ENCODE measurements around the gene MAPKBP1. TPM values are rescaled to one million over a fixed set of nuclear protein-coding genes. Genes with fewer than 3 reads are reported as not detected.

The MAPKBP1 gene
- total RNA-seq, 1 experiment from 2014 or later, result 29.3 TPM

DNA sequence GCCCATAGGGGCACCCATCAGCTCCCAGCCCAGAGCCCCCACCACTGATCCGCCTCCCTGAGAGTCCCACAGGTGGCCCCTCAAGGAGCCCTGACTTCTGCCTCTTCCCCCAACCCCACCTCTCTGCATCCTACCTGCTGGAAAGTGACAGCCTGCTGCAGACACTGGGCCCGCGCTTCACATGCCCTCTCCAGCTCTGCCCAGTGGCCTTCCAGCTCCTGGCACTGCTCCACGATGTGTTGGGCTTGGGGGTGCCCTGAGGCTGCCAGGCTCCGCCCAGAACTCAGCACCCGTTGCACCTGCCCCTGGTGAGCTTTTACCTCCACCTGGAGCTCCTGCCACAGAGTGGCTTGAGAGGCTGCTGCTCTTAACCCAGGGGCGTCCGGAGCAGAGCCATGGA, 99.4 kb downstream of the MAPKBP1 start:
- H3K9me3 ChIP-seq (ENCODE audit: low read depth, low read length, poor library complexity, severe bottlenecking), result no peaks in the 10 kb centered on the region
- BruUV-seq (replicated peaks), result no TSS peak
- H3K4me1 ChIP-seq (ENCODE audit: insufficient read depth, low read length, poor library complexity, severe bottlenecking), result no peaks in the 10 kb centered on the region
- DNase-seq (ENCODE audit: low spot score), result no peak
- H3K4me3 ChIP-seq (ENCODE audit: low read depth, low read length, poor library complexity, severe bottlenecking), result no peak overlapping the region
- no peaks in the 10 kb centered on the region for H3K27me3 ChIP-seq (replicated peaks; ENCODE audit: insufficient read depth, low read depth, low read length, poor library complexity)
- ChIA-PET CTCF (no interaction called here), POLR2A (ENCODE audit: low non-redundant PET) (no interaction called here)
- intact Hi-C loops (cut with micrococcal nuclease; ENCODE audit: unreplicated experiment), result no loop called here
- H3K36me3 ChIP-seq (ENCODE audit: insufficient read depth, low read length, poor library complexity, severe bottlenecking), result no peaks in the 10 kb centered on the region
- H3K27ac ChIP-seq (ENCODE audit: low read depth, low read length, poor library complexity, severe bottlenecking), result no peak overlapping the region
- TF ChIP-seq, protein P1, sequence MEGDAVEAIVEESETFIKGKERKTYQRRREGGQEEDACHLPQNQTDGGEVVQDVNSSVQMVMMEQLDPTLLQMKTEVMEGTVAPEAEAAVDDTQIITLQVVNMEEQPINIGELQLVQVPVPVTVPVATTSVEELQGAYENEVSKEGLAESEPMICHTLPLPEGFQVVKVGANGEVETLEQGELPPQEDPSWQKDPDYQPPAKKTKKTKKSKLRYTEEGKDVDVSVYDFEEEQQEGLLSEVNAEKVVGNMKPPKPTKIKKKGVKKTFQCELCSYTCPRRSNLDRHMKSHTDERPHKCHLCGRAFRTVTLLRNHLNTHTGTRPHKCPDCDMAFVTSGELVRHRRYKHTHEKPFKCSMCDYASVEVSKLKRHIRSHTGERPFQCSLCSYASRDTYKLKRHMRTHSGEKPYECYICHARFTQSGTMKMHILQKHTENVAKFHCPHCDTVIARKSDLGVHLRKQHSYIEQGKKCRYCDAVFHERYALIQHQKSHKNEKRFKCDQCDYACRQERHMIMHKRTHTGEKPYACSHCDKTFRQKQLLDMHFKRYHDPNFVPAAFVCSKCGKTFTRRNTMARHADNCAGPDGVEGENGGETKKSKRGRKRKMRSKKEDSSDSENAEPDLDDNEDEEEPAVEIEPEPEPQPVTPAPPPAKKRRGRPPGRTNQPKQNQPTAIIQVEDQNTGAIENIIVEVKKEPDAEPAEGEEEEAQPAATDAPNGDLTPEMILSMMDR (conservative IDR thresholded peaks at IDR 0.05; ENCODE audit: low read depth, low read length), result no peak
- no peak for TF ChIP-seq EZH2 (IDR thresholded peaks at IDR 0.05; ENCODE audit: borderline replicate concordance, low read depth, low read length, poor library complexity, severe bottlenecking)

DNA sequence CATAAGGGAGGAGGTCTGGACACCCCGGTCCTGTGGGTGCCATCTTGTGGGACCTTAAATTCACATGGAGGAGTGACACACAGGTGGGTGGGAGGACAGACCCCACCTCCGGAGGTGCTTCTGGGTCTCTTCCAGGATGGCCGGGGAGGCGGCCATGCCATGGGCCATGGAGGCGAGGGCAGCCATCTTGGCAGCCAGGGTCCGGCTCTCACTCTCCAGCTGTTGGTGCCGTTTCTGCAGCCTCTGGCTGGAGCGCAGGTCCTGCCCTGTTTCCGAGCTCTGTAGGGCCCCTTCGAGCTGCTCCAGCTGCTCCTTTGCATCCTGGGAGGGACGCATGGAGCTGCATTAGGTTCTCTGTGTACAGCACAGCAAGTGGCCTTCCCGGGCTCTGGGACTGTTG, 100.5 kb downstream of the MAPKBP1 start:
- no peaks in the 10 kb centered on the region for H3K27me3 ChIP-seq (replicated peaks; ENCODE audit: insufficient read depth, low read depth, low read length, poor library complexity)
- no peaks in the 10 kb centered on the region for H3K4me1 ChIP-seq (ENCODE audit: insufficient read depth, low read length, poor library complexity, severe bottlenecking)
- DNase-seq (ENCODE audit: low spot score), result no peak
- ChIA-PET POLR2A (ENCODE audit: low non-redundant PET) (no interaction called here), CTCF (no interaction called here)
- TF ChIP-seq, protein P1 (conservative IDR thresholded peaks at IDR 0.05; ENCODE audit: low read depth, low read length), result no peak
- no peak for TF ChIP-seq EZH2 (IDR thresholded peaks at IDR 0.05; ENCODE audit: borderline replicate concordance, low read depth, low read length, poor library complexity, severe bottlenecking)
- no peaks in the 10 kb centered on the region for H3K36me3 ChIP-seq (ENCODE audit: insufficient read depth, low read length, poor library complexity, severe bottlenecking)
- BruUV-seq (replicated peaks), result no TSS peak
- intact Hi-C loops (cut with micrococcal nuclease; ENCODE audit: unreplicated experiment), result no loop called here
- H3K27ac ChIP-seq (ENCODE audit: low read depth, low read length, poor library complexity, severe bottlenecking), result no peak overlapping the region
- H3K9me3 ChIP-seq (ENCODE audit: low read depth, low read length, poor library complexity, severe bottlenecking), result no peaks in the 10 kb centered on the region
- no peak overlapping the region for H3K4me3 ChIP-seq (ENCODE audit: low read depth, low read length, poor library complexity, severe bottlenecking)

DNA sequence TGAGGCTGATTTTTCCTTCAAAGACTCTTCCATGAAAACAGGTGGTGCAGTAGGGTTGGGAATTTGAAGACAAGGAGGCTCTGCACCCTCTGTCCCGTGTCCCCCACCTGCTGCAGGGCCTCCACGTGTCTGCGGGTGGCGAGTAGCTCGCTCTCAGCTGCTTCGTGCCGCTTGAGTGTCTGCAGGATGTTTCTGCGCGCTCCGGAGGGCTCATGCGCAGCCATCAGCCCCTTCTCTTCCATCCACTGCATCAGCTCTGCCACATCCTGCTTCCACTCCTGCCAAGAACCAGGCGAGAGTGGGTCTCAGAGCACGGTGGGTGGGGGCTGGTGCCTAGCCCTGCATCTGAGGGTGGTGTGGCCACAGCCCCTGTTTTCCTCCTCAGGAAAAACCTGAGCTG, 101.7 kb downstream of the MAPKBP1 start:
- intact Hi-C loops (cut with micrococcal nuclease; ENCODE audit: unreplicated experiment), result no loop called here
- no peaks in the 10 kb centered on the region for H3K36me3 ChIP-seq (ENCODE audit: insufficient read depth, low read length, poor library complexity, severe bottlenecking)
- H3K4me1 ChIP-seq (ENCODE audit: insufficient read depth, low read length, poor library complexity, severe bottlenecking), result no peaks in the 10 kb centered on the region
- H3K27me3 ChIP-seq (replicated peaks; ENCODE audit: insufficient read depth, low read depth, low read length, poor library complexity), result no peaks in the 10 kb centered on the region
- ChIA-PET POLR2A (ENCODE audit: low non-redundant PET) (no interaction called here), CTCF (no interaction called here)
- H3K27ac ChIP-seq (ENCODE audit: low read depth, low read length, poor library complexity, severe bottlenecking), result no peak overlapping the region
- no peak for DNase-seq (ENCODE audit: low spot score)
- TF ChIP-seq, protein P1 (conservative IDR thresholded peaks at IDR 0.05; ENCODE audit: low read depth, low read length), result no peak
- no peak for TF ChIP-seq EZH2 (IDR thresholded peaks at IDR 0.05; ENCODE audit: borderline replicate concordance, low read depth, low read length, poor library complexity, severe bottlenecking)
- BruUV-seq (replicated peaks), result no TSS peak
- no peak overlapping the region for H3K4me3 ChIP-seq (ENCODE audit: low read depth, low read length, poor library complexity, severe bottlenecking)
- no peaks in the 10 kb centered on the region for H3K9me3 ChIP-seq (ENCODE audit: low read depth, low read length, poor library complexity, severe bottlenecking)

All from A673 (cell line).